ENCODE data around the gene STOML1. TPM values are rescaled to one million over a fixed set of nuclear protein-coding genes. Genes with fewer than 3 reads are reported as not detected.

Gene STOML1
- total RNA-seq, 8 experiments from 2014 or later, result 7.7 to 31.4 (median 18.2) TPM

DNA sequence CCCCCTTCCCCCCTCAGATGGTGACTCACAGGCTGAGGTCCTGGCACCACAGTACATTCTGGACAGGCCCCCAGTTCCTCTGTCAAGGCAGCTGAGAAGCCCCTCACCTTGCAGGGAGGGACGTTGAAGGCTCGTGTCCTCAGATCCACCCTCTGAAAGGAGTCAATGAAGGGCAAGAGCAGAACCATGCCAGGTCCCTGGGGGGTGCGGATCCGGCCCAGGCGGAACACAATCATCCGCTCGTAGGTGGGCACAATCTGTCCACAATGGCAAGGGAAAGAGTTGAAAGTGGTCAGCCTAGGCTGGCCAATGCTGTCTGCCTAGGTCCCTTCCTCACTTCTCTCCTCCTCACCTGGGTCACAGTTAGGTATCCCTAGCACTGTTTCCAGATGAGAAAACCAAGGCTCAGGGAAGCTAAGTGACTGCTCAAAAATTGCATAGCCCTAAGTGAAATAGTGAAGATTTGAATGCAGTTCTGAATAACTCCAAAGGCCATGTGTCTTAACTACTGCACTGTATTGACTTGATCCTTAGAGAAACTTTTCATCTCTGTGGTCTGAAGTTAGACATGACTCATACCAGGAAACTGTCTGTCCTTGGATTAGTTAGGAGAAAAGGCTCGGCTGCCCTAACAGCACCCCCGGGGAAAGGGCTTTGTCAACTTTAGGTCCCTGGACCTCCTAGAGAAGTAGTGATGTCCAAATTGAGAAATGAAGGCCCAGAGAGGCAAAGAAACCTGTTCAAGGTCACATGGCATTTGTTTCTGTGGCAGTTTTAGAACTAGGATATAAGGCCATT, 2.9 kb downstream of the STOML1 start:
- peak in 2 of 8 experiments; percentile 20 to 49 for ATAC-seq (replicated peaks in 6 of 8)
- in situ Hi-C loops (cut with MboI; ENCODE audit: low pct_unique_long_range_greater_than_20kb in 2 of 9, low sequenced_read_pairs in 9 of 9, unreplicated experiment in 9 of 9), result no loop called here
- H3K27ac ChIP-seq, result no peak overlapping the region
- peaks cover 35% of the 10 kb centered on the region in 2 donors for H3K4me1 ChIP-seq (replicated peaks in 1 of 2)
- no peak overlapping the region for H3K4me3 ChIP-seq
- WGBS, 10 experiments, result 0 to 83% (median 63%) methylated on average over 1 to 7 of the region's 9 CpGs; no CpG with 5 or more reads in 3 of the 10 experiments

- ATAC-seq (replicated peaks in 6 of 8), result no peak
- no peak overlapping the region for H3K27ac ChIP-seq
- WGBS, 10 experiments, result 78 to 93% methylated on average over 9 to 10 of the region's 13 CpGs; no CpG with 5 or more reads in 8 of the 10 experiments
- in situ Hi-C loops (cut with MboI; ENCODE audit: low pct_unique_long_range_greater_than_20kb in 2 of 9, low sequenced_read_pairs in 9 of 9, unreplicated experiment in 9 of 9), result no loop called here
- H3K4me1 ChIP-seq (replicated peaks in 1 of 2), result peaks cover 31% of the 10 kb centered on the region in 2 donors
- no peak overlapping the region for H3K4me3 ChIP-seq
Measured at GRCh38 chr15:73988445-73988969, 3.6 kb downstream of the STOML1 start.

- Histone ChIP-seq H3K27ac (no peak overlapping the region), H3K4me1 (replicated peaks in 1 of 2) (peaks cover 28% of the 10 kb centered on the region in 2 donors), H3K4me3 (no peak overlapping the region)
- in situ Hi-C loops (cut with MboI; ENCODE audit: low pct_unique_long_range_greater_than_20kb in 2 of 9, low sequenced_read_pairs in 9 of 9, unreplicated experiment in 9 of 9), result no loop called here
- 54 to 96% (median 74%) methylated on average over 1 to 5 of the region's 9 CpGs for WGBS, 10 experiments
- no peak for ATAC-seq (replicated peaks in 6 of 8)
Measured at GRCh38 chr15:73987681-73988444, 4.2 kb downstream of the STOML1 start.

DNA sequence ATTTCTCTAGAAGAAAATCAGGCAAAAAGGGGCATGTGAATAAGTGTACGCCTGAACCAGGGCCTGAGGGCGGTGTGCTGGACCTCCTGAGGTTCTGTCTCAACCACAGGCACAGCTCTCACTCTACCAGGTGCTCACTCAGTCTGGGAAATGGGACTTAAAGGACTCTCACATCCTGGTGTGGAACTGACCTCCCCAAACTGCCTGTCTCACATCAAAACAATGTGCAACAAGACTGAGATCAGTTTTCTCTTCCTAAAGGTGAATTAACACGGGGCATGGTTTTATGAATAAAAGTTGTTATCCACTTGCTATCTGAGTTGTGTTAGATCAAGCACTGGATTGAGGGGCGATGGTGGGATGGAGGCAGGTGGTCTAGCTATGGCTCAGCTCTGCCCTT, 4.8 kb downstream of the STOML1 start:
- H3K27ac ChIP-seq, result no peak overlapping the region
- H3K4me3 ChIP-seq, result no peak overlapping the region
- WGBS, 10 experiments, result 80 to 100% (median 90%) methylated on average over 1 to 3 of the region's 4 CpGs; no CpG with 5 or more reads in 5 of the 10 experiments
- peaks cover 25 to 28% of the 10 kb centered on the region in 2 donors for H3K4me1 ChIP-seq (replicated peaks in 1 of 2)
- in situ Hi-C loops (cut with MboI; ENCODE audit: low pct_unique_long_range_greater_than_20kb in 2 of 9, low sequenced_read_pairs in 9 of 9, unreplicated experiment in 9 of 9), result no loop called here
- ATAC-seq (replicated peaks in 6 of 8), result no peak

- WGBS, 10 experiments, result 80 to 100% methylated on average over 1 of the region's 1 CpG; no CpG with 5 or more reads in 8 of the 10 experiments
- in situ Hi-C loops (cut with MboI; ENCODE audit: low pct_unique_long_range_greater_than_20kb in 2 of 9, low sequenced_read_pairs in 9 of 9, unreplicated experiment in 9 of 9), result no loop called here
- H3K27ac ChIP-seq, result peak overlapping the region; percentile 23 to 85
- ATAC-seq (replicated peaks in 6 of 8), result no peak
- H3K4me1 ChIP-seq (replicated peaks in 1 of 2), result peaks cover 25 to 33% of the 10 kb centered on the region in 2 donors
- H3K4me3 ChIP-seq, result no peak overlapping the region
Measured at GRCh38 chr15:73986776-73987056, 5.4 kb downstream of the STOML1 start.

- ATAC-seq (replicated peaks in 6 of 8), result peak in 5 of 8 experiments; percentile 33 to 77 (median 61)
- H3K4me3 ChIP-seq, result no peak overlapping the region
- in situ Hi-C loops (cut with MboI; ENCODE audit: low pct_unique_long_range_greater_than_20kb in 2 of 9, low sequenced_read_pairs in 9 of 9, unreplicated experiment in 9 of 9), result no loop called here
- 5 to 33% (median 20%) methylated on average over 1 to 4 of the region's 7 CpGs; no CpG with 5 or more reads in 7 of the 10 experiments for WGBS, 10 experiments
- peak overlapping the region; percentile 45 to 85 for H3K27ac ChIP-seq
- peaks cover 24 to 31% of the 10 kb centered on the region in 2 donors for H3K4me1 ChIP-seq (replicated peaks in 1 of 2)
Measured at GRCh38 chr15:73986055-73986775, 5.9 kb downstream of the STOML1 start.

- Histone ChIP-seq H3K4me1 (replicated peaks in 1 of 2) (peaks cover 18 to 26% of the 10 kb centered on the region in 2 donors), H3K4me3 (no peak overlapping the region), H3K27ac (peak overlapping the region; percentile 45 to 85)
- no peak for ATAC-seq (replicated peaks in 6 of 8)
- 27 to 100% (median 91%) methylated on average over 1 to 7 of the region's 13 CpGs; no CpG with 5 or more reads in 4 of the 10 experiments for WGBS, 10 experiments
- in situ Hi-C loops (cut with MboI; ENCODE audit: low pct_unique_long_range_greater_than_20kb in 2 of 9, low sequenced_read_pairs in 9 of 9, unreplicated experiment in 9 of 9), result no loop called here
Measured at GRCh38 chr15:73985101-73985873, 6.8 kb downstream of the STOML1 start.

DNA sequence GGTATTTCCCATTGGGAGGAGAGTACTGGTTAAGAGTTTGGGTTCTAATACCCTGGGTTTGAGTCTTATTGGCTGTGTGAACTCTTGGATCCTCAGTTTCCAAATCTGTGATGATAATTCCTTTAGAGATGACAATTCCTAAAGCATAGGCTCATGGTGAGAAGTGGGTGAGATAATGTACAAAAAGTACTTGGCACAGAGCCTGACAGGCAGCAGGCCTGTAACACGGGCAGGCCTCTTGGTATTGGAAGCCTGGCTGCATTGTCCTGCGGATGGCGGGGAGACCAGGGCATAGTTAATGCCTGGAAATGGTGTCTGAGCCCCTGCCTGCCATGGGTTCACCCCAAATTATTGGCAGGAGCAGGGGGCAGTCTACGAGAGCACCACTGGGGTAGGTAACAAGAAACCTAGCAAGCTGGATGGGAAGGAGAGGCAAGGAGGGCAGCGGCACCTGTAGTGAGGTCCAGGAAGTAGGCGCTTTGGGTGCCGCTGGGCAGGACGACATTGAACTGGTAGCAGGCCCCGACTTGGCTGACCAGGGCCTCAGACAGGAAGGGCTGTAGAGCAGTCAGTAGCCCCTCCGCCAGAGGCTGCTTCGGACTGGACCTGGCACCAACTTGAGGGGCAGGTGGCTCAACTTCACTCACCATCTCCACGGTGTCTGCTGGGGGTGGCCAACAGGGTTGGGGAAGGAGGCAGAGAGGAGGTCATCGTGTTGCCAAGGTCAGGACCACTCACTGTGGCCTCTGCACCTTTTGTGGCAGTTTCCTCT, 7.7 kb downstream of the STOML1 start:
- Histone ChIP-seq H3K4me3 (no peak overlapping the region), H3K4me1 (replicated peaks in 1 of 2) (peaks cover 18 to 26% of the 10 kb centered on the region in 2 donors), H3K27ac (no peak overlapping the region)
- WGBS, 10 experiments, result 30 to 100% (median 87%) methylated on average over 1 to 10 of the region's 13 CpGs; no CpG with 5 or more reads in 4 of the 10 experiments
- in situ Hi-C loops (cut with MboI; ENCODE audit: low pct_unique_long_range_greater_than_20kb in 2 of 9, low sequenced_read_pairs in 9 of 9, unreplicated experiment in 9 of 9), result no loop called here
- no peak for ATAC-seq (replicated peaks in 6 of 8)

- no peak for ATAC-seq (replicated peaks in 6 of 8)
- no peak overlapping the region for H3K27ac ChIP-seq
- H3K4me1 ChIP-seq (replicated peaks in 1 of 2), result peaks cover 18 to 26% of the 10 kb centered on the region in 2 donors
- H3K4me3 ChIP-seq, result no peak overlapping the region
- in situ Hi-C loops (cut with MboI; ENCODE audit: low pct_unique_long_range_greater_than_20kb in 2 of 9, low sequenced_read_pairs in 9 of 9, unreplicated experiment in 9 of 9), result no loop called here
- 83 to 100% (median 100%) methylated on average over 1 to 3 of the region's 9 CpGs; no CpG with 5 or more reads in 5 of the 10 experiments for WGBS, 10 experiments
Measured at GRCh38 chr15:73983773-73984172, 8.3 kb downstream of the STOML1 start.

DNA sequence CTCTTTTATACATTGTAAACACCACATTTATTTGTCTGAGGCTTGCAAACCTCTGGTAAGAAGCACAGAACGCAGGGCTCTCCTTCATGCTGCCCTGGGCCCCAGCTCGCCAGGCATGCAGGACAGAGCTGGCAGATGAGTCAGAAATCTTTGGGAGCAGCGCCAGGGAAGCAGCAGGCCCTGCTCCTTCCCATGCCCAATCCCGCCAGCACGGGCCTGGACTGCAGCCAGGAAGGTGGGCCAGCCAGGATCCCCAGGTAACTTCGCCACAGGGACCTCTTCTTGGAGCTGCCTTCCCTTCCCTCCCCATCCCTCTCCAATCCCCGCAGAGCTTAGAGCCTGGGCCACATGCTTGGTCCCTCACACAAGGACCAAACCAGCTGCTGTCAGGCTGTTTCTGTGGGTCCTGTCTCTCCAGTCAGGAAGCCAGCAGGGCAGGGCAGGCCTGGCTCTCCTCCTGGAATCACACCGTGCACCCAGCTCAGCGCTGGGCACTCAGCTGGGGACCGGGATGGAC, 8.8 kb downstream of the STOML1 start:
- in situ Hi-C loops (cut with MboI; ENCODE audit: low pct_unique_long_range_greater_than_20kb in 2 of 9, low sequenced_read_pairs in 9 of 9, unreplicated experiment in 9 of 9), result no loop called here
- ATAC-seq (replicated peaks in 6 of 8), result peak in 4 of 8 experiments; percentile 16 to 56 (median 40)
- Histone ChIP-seq H3K27ac (no peak overlapping the region), H3K4me3 (no peak overlapping the region), H3K4me1 (replicated peaks in 1 of 2) (peaks cover 18 to 26% of the 10 kb centered on the region in 2 donors)
- 10 to 92% (median 68%) methylated on average over 1 to 4 of the region's 10 CpGs; no CpG with 5 or more reads in 6 of the 10 experiments for WGBS, 10 experiments

DNA sequence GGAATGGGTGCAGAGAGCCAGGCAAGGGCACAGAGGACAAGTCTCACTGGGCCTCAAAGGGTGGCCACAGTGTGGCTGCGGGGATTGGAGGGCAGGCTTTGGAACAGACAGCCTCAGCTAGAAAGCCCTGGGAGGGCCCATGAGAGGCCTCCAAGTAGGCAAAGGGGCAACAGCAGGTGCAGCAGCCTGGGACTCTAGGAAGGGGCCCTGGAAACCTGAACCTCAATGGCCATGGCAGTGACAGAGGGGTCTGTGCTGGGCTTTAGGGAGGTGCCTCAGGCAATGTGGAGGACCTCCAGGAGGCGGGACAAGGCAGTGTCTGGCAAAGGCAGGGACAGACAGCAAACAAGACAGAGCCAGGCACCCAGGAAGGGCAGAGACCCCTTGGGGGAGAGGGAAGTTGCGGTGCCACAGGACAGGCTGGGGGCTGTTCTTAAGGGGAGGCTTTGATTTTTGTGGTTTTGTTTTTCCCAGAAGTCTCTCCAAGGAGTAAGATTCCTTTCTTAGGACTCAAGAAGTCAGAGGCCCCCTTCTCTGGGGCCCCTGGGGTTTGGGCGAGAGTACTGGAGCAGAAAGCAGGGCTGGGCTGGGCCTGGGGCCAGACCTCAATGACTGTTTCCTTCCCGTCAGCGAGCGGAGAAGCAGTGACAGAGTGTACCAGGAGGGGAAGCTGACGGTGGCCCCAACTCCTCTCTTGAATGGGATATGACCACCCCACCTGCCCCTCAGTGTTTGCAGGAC, 9.7 kb downstream of the STOML1 start:
- 0 to 100% (median 55%) methylated on average over 1 to 2 of the region's 8 CpGs; no CpG with 5 or more reads in 4 of the 10 experiments for WGBS, 10 experiments
- in situ Hi-C loops (cut with MboI; ENCODE audit: low pct_unique_long_range_greater_than_20kb in 2 of 9, low sequenced_read_pairs in 9 of 9, unreplicated experiment in 9 of 9), result no loop called here
- H3K4me1 ChIP-seq (replicated peaks in 1 of 2), result peaks cover 18 to 26% of the 10 kb centered on the region in 2 donors
- no peak overlapping the region for H3K4me3 ChIP-seq
- ATAC-seq (replicated peaks in 6 of 8), result peak; percentile 26 to 88 (median 67)
- no peak overlapping the region for H3K27ac ChIP-seq
